AG09319 (cell line): ENCODE results near the gene VWA5A.

Experiments used
- DNase-seq: peaks from one replicate; pipeline ENCODE4 v3.0.0-alpha.2; 2010; ENCODE audit warnings: low read depth; ENCODE audit errors: extremely low read depth
- TF ChIP-seq, protein P1 (sequence below): IDR thresholded peaks from 2 replicates; pipeline ENCODE4 v1.5.1; 2011; ENCODE audit warnings: low read depth, mild to moderate bottlenecking, inconsistent platforms, low read length, moderate library complexity

VWA5A gene

DNA sequence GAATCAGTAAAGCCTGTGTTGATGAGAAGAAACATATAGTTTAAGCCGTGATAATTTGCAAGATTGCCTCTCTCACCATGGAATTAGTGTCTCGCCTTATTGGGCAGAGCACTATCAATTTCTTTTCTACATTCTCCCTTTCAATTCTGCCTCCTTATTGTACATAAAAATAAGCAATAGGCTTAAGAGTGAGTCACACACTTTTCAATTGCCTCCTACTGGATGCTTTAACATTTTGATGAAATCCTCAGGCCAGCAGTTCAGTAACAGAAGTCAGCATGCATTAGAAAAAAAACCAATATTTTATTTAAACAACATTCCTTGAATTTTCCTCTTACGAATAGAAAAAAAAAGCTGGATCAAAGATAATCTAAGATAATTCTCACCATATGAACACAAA is 33.8 kb upstream of the VWA5A start:
- TF ChIP-seq, protein P1, sequence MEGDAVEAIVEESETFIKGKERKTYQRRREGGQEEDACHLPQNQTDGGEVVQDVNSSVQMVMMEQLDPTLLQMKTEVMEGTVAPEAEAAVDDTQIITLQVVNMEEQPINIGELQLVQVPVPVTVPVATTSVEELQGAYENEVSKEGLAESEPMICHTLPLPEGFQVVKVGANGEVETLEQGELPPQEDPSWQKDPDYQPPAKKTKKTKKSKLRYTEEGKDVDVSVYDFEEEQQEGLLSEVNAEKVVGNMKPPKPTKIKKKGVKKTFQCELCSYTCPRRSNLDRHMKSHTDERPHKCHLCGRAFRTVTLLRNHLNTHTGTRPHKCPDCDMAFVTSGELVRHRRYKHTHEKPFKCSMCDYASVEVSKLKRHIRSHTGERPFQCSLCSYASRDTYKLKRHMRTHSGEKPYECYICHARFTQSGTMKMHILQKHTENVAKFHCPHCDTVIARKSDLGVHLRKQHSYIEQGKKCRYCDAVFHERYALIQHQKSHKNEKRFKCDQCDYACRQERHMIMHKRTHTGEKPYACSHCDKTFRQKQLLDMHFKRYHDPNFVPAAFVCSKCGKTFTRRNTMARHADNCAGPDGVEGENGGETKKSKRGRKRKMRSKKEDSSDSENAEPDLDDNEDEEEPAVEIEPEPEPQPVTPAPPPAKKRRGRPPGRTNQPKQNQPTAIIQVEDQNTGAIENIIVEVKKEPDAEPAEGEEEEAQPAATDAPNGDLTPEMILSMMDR, result no peak
- no peak for DNase-seq

DNA sequence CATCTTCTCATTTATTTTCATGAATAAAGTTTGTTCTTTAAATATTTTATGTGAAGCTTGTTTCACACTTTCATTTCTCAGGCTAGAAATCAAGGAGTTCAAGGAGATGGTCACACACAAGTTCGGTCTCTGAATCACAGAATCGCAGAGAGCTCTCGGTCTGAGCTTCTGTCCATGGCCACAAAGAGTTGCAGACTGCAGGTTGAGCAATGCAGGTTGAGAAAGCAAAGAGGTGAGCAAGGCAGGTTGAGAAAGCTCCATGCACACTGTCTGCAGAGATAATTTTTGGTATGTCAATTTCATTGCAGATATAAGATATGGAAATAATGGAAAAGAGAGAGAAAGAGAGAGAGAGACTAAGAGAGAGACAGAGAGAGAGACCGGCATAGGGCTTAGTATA is 32.9 kb upstream of the VWA5A start:
- DNase-seq, result no peak
- TF ChIP-seq, protein P1, result no peak

DNA sequence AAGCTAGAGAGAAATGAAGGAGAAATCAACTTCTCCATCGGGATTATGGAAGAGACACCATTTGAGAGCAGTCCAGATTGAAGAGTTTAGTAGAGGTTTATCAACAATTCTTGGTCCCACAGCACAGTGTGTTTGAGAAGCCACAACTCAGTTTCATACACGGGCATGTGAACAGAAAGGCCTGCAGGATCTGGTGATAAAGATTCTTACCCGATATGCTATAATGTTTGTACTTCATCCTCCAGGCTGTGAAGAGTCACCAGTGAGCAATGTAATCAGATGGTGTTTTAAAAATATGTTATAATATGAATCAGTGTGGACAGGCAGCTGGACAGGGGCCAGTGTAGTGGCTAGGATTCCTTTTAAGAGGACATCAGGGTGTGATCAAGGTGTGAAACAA is 29.7 kb upstream of the VWA5A start:
- no peak for DNase-seq
- TF ChIP-seq, protein P1, result no peak

DNA sequence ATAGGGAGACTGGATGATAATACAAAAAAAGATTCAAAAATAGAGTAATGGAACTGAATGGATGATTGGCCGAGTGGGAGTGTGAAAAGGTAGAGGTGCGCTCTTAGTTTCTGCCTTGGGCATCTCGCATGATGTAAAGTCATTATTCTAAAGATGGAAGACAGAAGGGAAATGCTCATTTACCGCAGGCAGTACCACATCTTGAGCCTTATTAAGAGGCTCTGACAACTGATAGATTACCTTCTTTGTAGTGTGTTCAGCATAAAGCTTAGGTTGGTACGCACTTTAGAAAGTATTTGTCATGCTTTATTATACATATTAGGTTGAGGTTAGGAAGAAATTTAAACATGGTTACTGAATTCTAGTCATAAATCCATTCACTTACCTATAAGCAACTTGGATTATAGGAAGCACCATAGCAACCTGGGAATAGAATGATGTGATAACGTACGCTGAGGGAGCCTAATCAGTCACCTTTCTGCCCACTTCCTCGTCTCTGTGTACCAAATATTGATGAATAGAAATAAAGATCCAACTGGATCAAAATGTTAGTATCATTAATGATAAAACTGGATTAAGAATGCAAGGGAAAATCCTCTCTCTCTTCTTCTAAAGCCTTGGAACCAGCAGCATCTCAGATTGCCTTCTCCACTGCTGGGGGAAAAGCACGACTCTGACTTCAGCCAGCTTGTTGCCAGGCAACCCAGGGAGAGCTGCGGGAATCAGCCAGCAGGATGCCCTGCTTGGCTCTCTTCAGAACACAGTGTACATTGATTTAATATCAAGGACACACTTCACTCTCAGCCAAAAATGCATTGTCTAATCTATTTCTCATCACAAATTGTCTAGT is 29.0 kb upstream of the VWA5A start:
- TF ChIP-seq, protein P1, result no peak
- DNase-seq, result no peak

DNA sequence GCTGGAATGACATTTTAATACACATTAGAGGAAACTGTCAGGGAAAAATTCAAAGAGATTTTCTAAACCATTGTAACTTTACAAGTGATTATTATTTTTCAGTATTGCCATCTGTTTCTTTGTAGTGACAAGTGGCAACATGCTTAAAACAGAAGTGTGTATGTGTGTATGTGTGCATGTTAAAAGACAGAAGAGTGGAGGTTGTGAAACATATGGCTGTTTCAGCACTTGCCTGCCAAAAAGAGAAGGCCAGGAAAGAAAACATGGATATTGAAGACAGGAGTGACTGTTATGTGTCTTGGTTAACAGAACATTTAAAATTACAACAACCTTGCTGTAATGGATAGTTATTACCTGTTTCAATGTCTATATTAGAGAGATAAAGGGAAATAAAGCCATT is 24.3 kb upstream of the VWA5A start:
- no peak for DNase-seq
- TF ChIP-seq, protein P1, result no peak

DNA sequence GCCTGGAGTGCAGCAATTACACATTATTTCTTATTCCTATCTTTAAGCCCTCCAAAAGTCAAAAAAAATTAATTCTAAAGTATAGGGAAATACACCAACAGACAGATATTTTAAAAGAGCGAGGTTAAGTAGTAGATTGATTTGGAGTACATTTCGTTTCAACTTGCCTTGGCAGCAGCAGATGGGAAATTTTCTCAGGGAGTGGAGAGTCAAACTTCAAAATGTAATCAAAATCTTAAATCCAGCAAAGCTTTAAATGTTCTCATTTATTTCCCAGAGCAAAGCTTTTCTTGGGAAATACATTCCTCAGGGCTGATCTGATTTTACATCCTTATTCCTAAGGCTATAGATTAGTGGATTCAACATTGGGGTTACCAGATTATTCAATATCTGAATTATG is 21.9 kb upstream of the VWA5A start:
- TF ChIP-seq, protein P1, result no peak
- DNase-seq, result no peak

DNA sequence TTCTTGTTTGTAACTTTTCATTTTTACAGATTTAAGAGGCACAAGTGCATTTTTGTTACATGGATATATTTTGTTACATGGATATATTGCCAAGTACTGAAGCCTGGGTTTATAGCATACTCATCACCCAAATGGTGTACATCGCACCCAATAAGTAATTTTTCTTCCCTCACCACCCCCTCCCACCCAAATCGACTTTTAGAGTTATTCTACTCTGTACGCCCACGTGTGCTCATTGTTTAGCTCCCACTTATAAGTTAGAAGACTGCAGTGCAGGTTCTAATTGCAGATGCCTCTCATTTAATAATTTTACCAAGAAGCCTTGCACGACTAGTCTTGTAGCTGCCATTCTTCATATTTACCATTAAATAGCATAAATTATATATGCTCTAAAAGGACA is 20.5 kb upstream of the VWA5A start:
- DNase-seq, result no peak
- TF ChIP-seq, protein P1, result no peak
